HepG2 (cell line): Measurements from ENCODE around the gene SENP7. TPM values are rescaled to one million over a fixed set of nuclear protein-coding genes. Genes with fewer than 3 reads are reported as not detected.

Experiments
- ATAC-seq: fragments of 200-7000 bp; cut with Tn5 transposase; 3 replicates; pipeline ENCODE4 v1.9.1; 2020; ENCODE audit warnings: mild to moderate bottlenecking, moderate library complexity
- BruUV-seq: library from RNA; stranded (reverse); fragments of 400-500 nt; replicated peaks from 2 replicates; lab custom pipeline; 2021; lab: Mats Ljungman, UMichigan
- CTCF ChIA-PET: fragments of 300-600 bp; formaldehyde crosslinking; extraction: SDS; loops from one replicate; lab custom pipeline; 2021; ENCODE audit warnings: low total read pairs, inconsistent platforms, low intra/inter-chr PET ratio; lab: Yijun Ruan, JAX
- POLR2A ChIA-PET: fragments of 350-600 bp; sonication (Branson Sonifier 250); formaldehyde crosslinking; loops from one replicate; lab custom pipeline; 2020; ENCODE audit warnings: antibody characterized with exemption, inconsistent platforms; lab: Yijun Ruan, JAX
- DNase-seq: peaks from one replicate; pipeline ENCODE4 v3.0.0-alpha.2; 2015; ENCODE audit warnings: low spot score
- FAIRE-seq: peaks from 3 replicates; lab custom pipeline; 2011; peaks lifted over from hg19 to GRCh38; lab: Jason Lieb, UNC
- H2AFZ ChIP-seq: one replicate; pipeline ENCODE4 v1.6.1; 2011; ENCODE audit warnings: low read length, inconsistent platforms
- H3K27ac ChIP-seq: fragments of 300-600 bp; 3 replicates; pipeline ENCODE4 v1.8.0; 2011; ENCODE audit warnings: mixed run types, mild to moderate bottlenecking, mixed read lengths, low read length, inconsistent platforms; ENCODE audit not compliant: insufficient read depth; ENCODE audit errors: extremely low read length
- H3K27me3 ChIP-seq, 2 experiments: fragments of 200-600 bp in 1 of 2; 2 replicates in 1 of 2; 3 replicates in 1 of 2; pipeline versions ENCODE4 v1.6.0 to v1.8.0; 2011; ENCODE audit warnings: low read length in 2 of 2, mild to moderate bottlenecking in 2 of 2, moderate library complexity in 2 of 2, inconsistent platforms in 1 of 2; ENCODE audit not compliant: insufficient read depth in 2 of 2, control insufficient read depth in 1 of 2
- H3K36me3 ChIP-seq, 2 experiments: fragments of 200-600 bp in 1 of 2; replicated peaks in 1 of 2; 2 replicates in 1 of 2; 3 replicates in 1 of 2; pipeline versions ENCODE4 v1.5.1 to v1.8.0; 2011; ENCODE audit warnings: low read length in 2 of 2, inconsistent platforms in 1 of 2; ENCODE audit not compliant: insufficient read depth in 2 of 2, control insufficient read depth in 1 of 2
- H3K4me1 ChIP-seq: 2 replicates; pipeline ENCODE4 v1.5.1; 2012; ENCODE audit warnings: low read length, inconsistent platforms; ENCODE audit not compliant: insufficient read depth
- H3K4me2 ChIP-seq: 2 replicates; pipeline ENCODE4 v1.6.0; 2011; ENCODE audit warnings: low read depth, low read length, inconsistent platforms
- H3K4me3 ChIP-seq, 3 experiments: fragments of 200-600 bp in 1 of 3; sonication (generic), shearing (Covaris generic) in 1 of 3; replicated peaks in 1 of 3; 2 replicates each; pipeline ENCODE4 v1.5.1; 2011 to 2016; ENCODE audit warnings: low read length in 3 of 3, inconsistent platforms in 2 of 3, low read depth in 2 of 3, mild to moderate bottlenecking in 2 of 3, control low read depth in 1 of 3, mixed read lengths in 1 of 3; ENCODE audit not compliant: insufficient read depth in 1 of 3
- H3K79me2 ChIP-seq: one replicate; pipeline ENCODE4 v1.6.1; 2011; ENCODE audit warnings: low read length, inconsistent platforms; ENCODE audit not compliant: insufficient read depth
- H3K9ac ChIP-seq: 2 replicates; pipeline ENCODE4 v1.6.0; 2011; ENCODE audit warnings: mild to moderate bottlenecking, low read depth, low read length, inconsistent platforms; ENCODE audit not compliant: insufficient read depth
- H3K9me3 ChIP-seq: 2 replicates; pipeline ENCODE4 v1.5.1; 2012; ENCODE audit warnings: mild to moderate bottlenecking, low read length
- H4K20me1 ChIP-seq: 2 replicates; pipeline ENCODE4 v1.6.0; 2011; ENCODE audit warnings: inconsistent platforms, mild to moderate bottlenecking, low read length, moderate library complexity; ENCODE audit not compliant: insufficient read depth
- AGO2 ChIP-seq: fragments of 200-400 bp; formaldehyde crosslinking; optimal IDR thresholded peaks from 2 replicates; pipeline ENCODE3; 2017; ENCODE audit warnings: mild to moderate bottlenecking, low read depth, low read length, moderate library complexity
- HOXA7 ChIP-seq: sonication (generic); formaldehyde crosslinking; IDR thresholded peaks from 2 replicates; pipeline ENCODE4 v1.8.1; 2022; ENCODE audit warnings: mild to moderate bottlenecking, missing genetic modification reagents, moderate library complexity
- KLF12 ChIP-seq: sonication (generic); formaldehyde crosslinking; IDR thresholded peaks from 2 replicates; pipeline ENCODE4 v1.4.0; 2020; ENCODE audit warnings: missing genetic modification reagents, borderline replicate concordance
- MAFG ChIP-seq: sonication (generic); formaldehyde crosslinking; IDR thresholded peaks from 2 replicates; pipeline ENCODE4 v1.5.1; 2020; ENCODE audit warnings: mild to moderate bottlenecking, missing genetic modification reagents
- SP140L ChIP-seq: sonication (generic); formaldehyde crosslinking; IDR thresholded peaks from 2 replicates; pipeline ENCODE4 v1.4.0; 2020; ENCODE audit warnings: missing genetic modification reagents, borderline replicate concordance
- SRY ChIP-seq: sonication (generic); formaldehyde crosslinking; IDR thresholded peaks from 2 replicates; pipeline ENCODE4 v1.8.0; 2022; ENCODE audit warnings: mild to moderate bottlenecking, missing genetic modification reagents
- ZMAT5 ChIP-seq: sonication (generic); formaldehyde crosslinking; IDR thresholded peaks from 2 replicates; pipeline ENCODE4 v1.5.0; 2020; ENCODE audit warnings: mild to moderate bottlenecking, low read depth, missing genetic modification reagents, borderline replicate concordance
- ZNF17 ChIP-seq: sonication (generic); formaldehyde crosslinking; IDR thresholded peaks from 2 replicates; pipeline ENCODE4 v1.5.0; 2020; ENCODE audit warnings: mild to moderate bottlenecking, missing genetic modification reagents
- ZNF543 ChIP-seq: sonication (generic); formaldehyde crosslinking; IDR thresholded peaks from 2 replicates; pipeline ENCODE4 v1.4.0; 2020; ENCODE audit warnings: mild to moderate bottlenecking, missing genetic modification reagents
- WGBS: methylation state at CpG from one replicate; pipeline ENCODE4 v1.1.6; 2017; ENCODE audit warnings: low lambda C conversion rate; 5-methylcytosine and 5-hydroxymethylcytosine counted together
- in situ Hi-C: cut with HindIII; loops from 2 replicates; pipeline ENCODE4 v1.10.0; 2017; ENCODE audit warnings: low pct_unique_long_range_greater_than_20kb; ENCODE audit not compliant: extremely low pct_ligation_motif_present
- intact Hi-C: fragments of 100-400 bp; cut with micrococcal nuclease; formaldehyde crosslinking; loops from one replicate; pipeline ENCODE4 v1.10.0; 2022; ENCODE audit not compliant: unreplicated experiment
- polyA plus RNA-seq, 8 experiments: library from polyadenylated mRNA; depleted of rRNA in 3 of 8; stranded (reverse) in 7 of 8; unstranded in 1 of 8; fragments of >200 nt; fragmentation: Illumina TruSeq in 4 of 8; extraction: Trizol in 4 of 8; gene quantifications; 2 replicates each; pipeline versions ENCODE4 v1.2.1 to v1.2.3, GENCODE V29; 2011 to 2016; ENCODE audit warnings: low read depth in 4 of 8, missing spikeins in 1 of 8, mixed read lengths in 1 of 8; ENCODE audit not compliant: insufficient read depth in 1 of 8
- total RNA-seq, 5 experiments: library from RNA; depleted of rRNA; stranded (reverse); fragments of >200 nt; fragmentation: Illumina TruSeq; extraction: Trizol; gene quantifications; 2 replicates each; pipeline ENCODE4 v1.2.3, GENCODE V29; 2016; ENCODE audit warnings: low read depth in 1 of 5
- TF ChIP-seq, protein P1 (sequence below): sonication (generic); formaldehyde crosslinking; IDR thresholded peaks from 2 replicates; pipeline ENCODE4 v1.5.1; 2020; ENCODE audit warnings: missing genetic modification reagents, mild to moderate bottlenecking, borderline replicate concordance

Gene SENP7
- total and polyA plus RNA-seq, 2 of the 13 experiments (the other 11 are each of a cell fraction or from before 2014, with no cell fraction given): 9.1 to 10.3 TPM

- no peaks in the 10 kb centered on the region for H4K20me1 ChIP-seq
- H3K79me2 ChIP-seq: no peaks in the 10 kb centered on the region
- no peak overlapping the region for H3K9ac ChIP-seq
- no peak overlapping the region for H3K4me2 ChIP-seq
- no peaks in the 10 kb centered on the region for H3K4me1 ChIP-seq
- no peak overlapping the region for H2AFZ ChIP-seq
- ATAC-seq (no peak), DNase-seq (no peak), FAIRE-seq (no peak)
- in situ Hi-C loops (no loop called here), intact Hi-C loops (no loop called here)
- H3K27ac ChIP-seq: no peak overlapping the region
- no TSS peak for BruUV-seq
- 98% methylated on average over 9 of the region's 11 CpGs for WGBS
- POLR2A ChIA-PET: no interaction called here
- no peaks in the 10 kb centered on the region for H3K27me3 ChIP-seq
- CTCF ChIA-PET: no interaction called here
- H3K36me3 ChIP-seq: no peaks in the 10 kb centered on the region
- no peak overlapping the region for H3K4me3 ChIP-seq
- no peak for TF ChIP-seq KLF12
- TF ChIP-seq SRY (CRISPR knock-in tag): no peak
- no peak for TF ChIP-seq ZNF17 (CRISPR knock-in tag)
- TF ChIP-seq MAFG (CRISPR knock-in tag): no peak
- no peak for TF ChIP-seq ZMAT5 (CRISPR knock-in tag)
- TF ChIP-seq ZNF543: no peak
- TF ChIP-seq HOXA7 (CRISPR knock-in tag): no peak
- TF ChIP-seq, protein P1, sequence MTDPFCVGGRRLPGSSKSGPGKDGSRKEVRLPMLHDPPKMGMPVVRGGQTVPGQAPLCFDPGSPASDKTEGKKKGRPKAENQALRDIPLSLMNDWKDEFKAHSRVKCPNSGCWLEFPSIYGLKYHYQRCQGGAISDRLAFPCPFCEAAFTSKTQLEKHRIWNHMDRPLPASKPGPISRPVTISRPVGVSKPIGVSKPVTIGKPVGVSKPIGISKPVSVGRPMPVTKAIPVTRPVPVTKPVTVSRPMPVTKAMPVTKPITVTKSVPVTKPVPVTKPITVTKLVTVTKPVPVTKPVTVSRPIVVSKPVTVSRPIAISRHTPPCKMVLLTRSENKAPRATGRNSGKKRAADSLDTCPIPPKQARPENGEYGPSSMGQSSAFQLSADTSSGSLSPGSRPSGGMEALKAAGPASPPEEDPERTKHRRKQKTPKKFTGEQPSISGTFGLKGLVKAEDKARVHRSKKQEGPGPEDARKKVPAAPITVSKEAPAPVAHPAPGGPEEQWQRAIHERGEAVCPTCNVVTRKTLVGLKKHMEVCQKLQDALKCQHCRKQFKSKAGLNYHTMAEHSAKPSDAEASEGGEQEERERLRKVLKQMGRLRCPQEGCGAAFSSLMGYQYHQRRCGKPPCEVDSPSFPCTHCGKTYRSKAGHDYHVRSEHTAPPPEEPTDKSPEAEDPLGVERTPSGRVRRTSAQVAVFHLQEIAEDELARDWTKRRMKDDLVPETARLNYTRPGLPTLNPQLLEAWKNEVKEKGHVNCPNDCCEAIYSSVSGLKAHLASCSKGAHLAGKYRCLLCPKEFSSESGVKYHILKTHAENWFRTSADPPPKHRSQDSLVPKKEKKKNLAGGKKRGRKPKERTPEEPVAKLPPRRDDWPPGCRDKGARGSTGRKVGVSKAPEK (CRISPR knock-in tag): no peak
- no peak for TF ChIP-seq SP140L (CRISPR knock-in tag)
- no peak for TF ChIP-seq AGO2
- H3K9me3 ChIP-seq: no peaks in the 10 kb centered on the region
Measured at GRCh38 chr3:101423984-101424888, 88.8 kb downstream of the SENP7 start.
